Measurements from ENCODE around the gene ATP11B. TPM values are rescaled to one million over a fixed set of nuclear protein-coding genes. Genes with fewer than 3 reads are reported as not detected.

The ATP11B gene
- total RNA-seq, 2 experiments from 2014 or later: 93.9 to 96.0 TPM

- H3K36me3 Mint-ChIP-seq: peaks cover 16% of the 10 kb centered on the region
- no peak overlapping the region for H3K4me3 Mint-ChIP-seq
- intact Hi-C loops (cut with micrococcal nuclease): no loop called here
- POLR2A ChIA-PET: no interaction called here
- no peak overlapping the region for H3K27ac Mint-ChIP-seq
- H3K4me1 Mint-ChIP-seq (ENCODE audit: low read depth): peaks cover 5% of the 10 kb centered on the region
- no peaks in the 10 kb centered on the region for H3K9me3 Mint-ChIP-seq
- no peaks in the 10 kb centered on the region for H3K27me3 Mint-ChIP-seq
- no peak for DNase-seq
- CTCF ChIA-PET: no interaction called here
These were observed 163.9 kb downstream of the ATP11B start for GRCh38 chr3:182957226-182957625.

GRCh38 chr3:182957676-182958266 is 164.5 kb downstream of the ATP11B start:
- POLR2A ChIA-PET: no interaction called here
- Mint-ChIP-seq H3K36me3 (peaks cover 12% of the 10 kb centered on the region), H3K27me3 (no peaks in the 10 kb centered on the region), H3K4me1 (ENCODE audit: low read depth) (peaks cover 8% of the 10 kb centered on the region), H3K9me3 (no peaks in the 10 kb centered on the region), H3K27ac (no peak overlapping the region), H3K4me3 (no peak overlapping the region)
- intact Hi-C loops (cut with micrococcal nuclease): no loop called here
- DNase-seq: no peak
- CTCF ChIA-PET: no interaction called here

- Mint-ChIP-seq H3K4me1 (ENCODE audit: low read depth) (peaks cover 9% of the 10 kb centered on the region), H3K36me3 (peaks cover 10% of the 10 kb centered on the region), H3K9me3 (no peaks in the 10 kb centered on the region), H3K4me3 (no peak overlapping the region), H3K27me3 (no peaks in the 10 kb centered on the region), H3K27ac (no peak overlapping the region)
- intact Hi-C loops (cut with micrococcal nuclease): no loop called here
- CTCF ChIA-PET: no interaction called here
- no peak for DNase-seq
- POLR2A ChIA-PET: no interaction called here
These were observed 166.4 kb downstream of the ATP11B start for GRCh38 chr3:182959474-182960350.

- Mint-ChIP-seq H3K9me3 (no peaks in the 10 kb centered on the region), H3K36me3 (peaks cover 6% of the 10 kb centered on the region), H3K27me3 (no peaks in the 10 kb centered on the region), H3K4me3 (no peak overlapping the region), H3K27ac (no peak overlapping the region), H3K4me1 (ENCODE audit: low read depth) (peaks cover 25% of the 10 kb centered on the region)
- ChIA-PET POLR2A (no interaction called here), CTCF (no interaction called here)
- DNase-seq: no peak
- intact Hi-C loops (cut with micrococcal nuclease): no loop called here
These were observed 168.9 kb downstream of the ATP11B start for GRCh38 chr3:182962166-182962565.

- POLR2A ChIA-PET: no interaction called here
- no peak for DNase-seq
- H3K9me3 Mint-ChIP-seq: no peaks in the 10 kb centered on the region
- H3K4me1 Mint-ChIP-seq (ENCODE audit: low read depth): peaks cover 43% of the 10 kb centered on the region
- H3K36me3 Mint-ChIP-seq: peaks cover 4% of the 10 kb centered on the region
- CTCF ChIA-PET: no interaction called here
- intact Hi-C loops (cut with micrococcal nuclease): no loop called here
- H3K27me3 Mint-ChIP-seq: no peaks in the 10 kb centered on the region
- no peak overlapping the region for H3K4me3 Mint-ChIP-seq
- H3K27ac Mint-ChIP-seq: no peak overlapping the region
These were observed 170.9 kb downstream of the ATP11B start for GRCh38 chr3:182964179-182964578.

- ChIA-PET CTCF (interaction anchor here (1.1 kb wide), 1 partner anchor 30 kb away, joined by 3 read pairs; no protein-coding TSS in a partner anchor), POLR2A (no interaction called here)
- Mint-ChIP-seq H3K27ac (peak overlapping the region; percentile 51), H3K4me3 (no peak overlapping the region), H3K27me3 (no peaks in the 10 kb centered on the region), H3K4me1 (ENCODE audit: low read depth) (peaks cover 50% of the 10 kb centered on the region), H3K36me3 (no peaks in the 10 kb centered on the region), H3K9me3 (no peaks in the 10 kb centered on the region)
- intact Hi-C loops (cut with micrococcal nuclease): loop anchor here (2.0 to 5.0 kb wide), 5 partner anchors 54 to 471 kb away; partner anchors contain the start of gene MCCC1
- no peak for DNase-seq
These were observed 172.6 kb downstream of the ATP11B start for GRCh38 chr3:182965861-182966366.

- Mint-ChIP-seq H3K27me3 (no peaks in the 10 kb centered on the region), H3K27ac (peak overlapping the region; percentile 80), H3K36me3 (no peaks in the 10 kb centered on the region), H3K9me3 (no peaks in the 10 kb centered on the region), H3K4me3 (peak overlapping the region; percentile 6), H3K4me1 (ENCODE audit: low read depth) (peaks cover 59% of the 10 kb centered on the region)
- ChIA-PET POLR2A (no interaction called here), CTCF (interaction anchor here (0.7 kb wide), 1 partner anchor 47 kb away, joined by 4 read pairs; no protein-coding TSS in a partner anchor)
- DNase-seq: peak; percentile 24
- intact Hi-C loops (cut with micrococcal nuclease): loop anchor here (2.0 to 5.0 kb wide), 5 partner anchors 55 to 470 kb away; partner anchors contain the start of gene MCCC1
These were observed 174.2 kb downstream of the ATP11B start for GRCh38 chr3:182967218-182968204.

GRCh38 chr3:182969277-182969676 is 176.0 kb downstream of the ATP11B start:
- ChIA-PET POLR2A (interaction anchor here (0.6 to 1.4 kb wide), 2 partner anchors 10 to 71 kb away, joined by 4 read pairs; no protein-coding TSS in a partner anchor), CTCF (no interaction called here)
- Mint-ChIP-seq H3K4me1 (ENCODE audit: low read depth) (peaks cover 58% of the 10 kb centered on the region), H3K27ac (no peak overlapping the region), H3K36me3 (no peaks in the 10 kb centered on the region), H3K4me3 (no peak overlapping the region), H3K9me3 (no peaks in the 10 kb centered on the region), H3K27me3 (no peaks in the 10 kb centered on the region)
- intact Hi-C loops (cut with micrococcal nuclease): loop anchor here (1.0 to 5.0 kb wide), 5 partner anchors 10 to 468 kb away; partner anchors contain the start of gene MCCC1
- DNase-seq: no peak

- intact Hi-C loops (cut with micrococcal nuclease): loop anchor here (1.0 to 5.0 kb wide), 5 partner anchors 9 to 467 kb away; partner anchors contain the start of gene MCCC1
- H3K4me1 Mint-ChIP-seq (ENCODE audit: low read depth): peaks cover 60% of the 10 kb centered on the region
- no peaks in the 10 kb centered on the region for H3K9me3 Mint-ChIP-seq
- H3K27me3 Mint-ChIP-seq: no peaks in the 10 kb centered on the region
- ChIA-PET CTCF (no interaction called here), POLR2A (no interaction called here)
- H3K27ac Mint-ChIP-seq: no peak overlapping the region
- no peak overlapping the region for H3K4me3 Mint-ChIP-seq
- no peak for DNase-seq
- no peaks in the 10 kb centered on the region for H3K36me3 Mint-ChIP-seq
These were observed 176.5 kb downstream of the ATP11B start for GRCh38 chr3:182969853-182970252.

- Mint-ChIP-seq H3K4me1 (ENCODE audit: low read depth) (peaks cover 52% of the 10 kb centered on the region), H3K36me3 (no peaks in the 10 kb centered on the region), H3K27ac (no peak overlapping the region), H3K9me3 (no peaks in the 10 kb centered on the region), H3K27me3 (no peaks in the 10 kb centered on the region), H3K4me3 (no peak overlapping the region)
- ChIA-PET POLR2A (no interaction called here), CTCF (interaction anchor here (1.4 kb wide), 1 partner anchor 8 kb away, joined by 4 read pairs; no protein-coding TSS in a partner anchor)
- intact Hi-C loops (cut with micrococcal nuclease): no loop called here
- DNase-seq: no peak
These were observed 177.6 kb downstream of the ATP11B start for GRCh38 chr3:182970811-182971418.
